HEK293 (cell line): ENCODE measurements around the gene DGKK.

Experiments
- CTCF ChIA-PET: fragments of 350-600 bp; formaldehyde crosslinking; extraction: SDS; loops from one replicate; lab custom pipeline; 2021; ENCODE audit warnings: antibody characterized with exemption; lab: Yijun Ruan, JAX
- POLR2A ChIA-PET: fragments of 300-600 bp; formaldehyde crosslinking; extraction: SDS; loops from one replicate; lab custom pipeline; 2020; ENCODE audit warnings: antibody characterized with exemption, inconsistent platforms; lab: Yijun Ruan, JAX
- H3K27ac ChIP-seq: fragments of 200-500 bp; sonication (Bioruptor generic); 2 replicates; pipeline ENCODE4 v1.5.1; 2014; ENCODE audit warnings: low read depth, low read length, control low read depth, inconsistent platforms; ENCODE audit errors: extremely low read depth
- H3K36me3 ChIP-seq, 2 experiments: fragments of 200-500 bp in 1 of 2; sonication (Bioruptor generic) in 1 of 2; 1 replicate in 1 of 2; 2 replicates in 1 of 2; pipeline ENCODE4 v1.5.1; 2014 to 2017; ENCODE audit warnings: inconsistent platforms in 2 of 2, low read length in 2 of 2; ENCODE audit not compliant: control insufficient read depth in 2 of 2, insufficient read depth in 1 of 2
- H3K4me1 ChIP-seq: fragments of 200-500 bp; sonication (Bioruptor generic); 2 replicates; pipeline ENCODE4 v1.5.1; 2014; ENCODE audit warnings: mild to moderate bottlenecking, low read length, inconsistent platforms; ENCODE audit not compliant: control insufficient read depth, insufficient read depth
- H3K4me3 ChIP-seq: 2 replicates; pipeline ENCODE4 v1.5.1; 2011; ENCODE audit warnings: low read depth, mild to moderate bottlenecking, control low read depth, low read length, moderate library complexity
- H3K9me3 ChIP-seq: fragments of 200-500 bp; sonication (Bioruptor generic); 2 replicates; pipeline ENCODE4 v1.5.1; 2014; ENCODE audit warnings: low read depth, low read length, inconsistent platforms; ENCODE audit not compliant: control insufficient read depth, insufficient read depth
- GLIS1 ChIP-seq: fragments of 450-650 bp; formaldehyde crosslinking; IDR thresholded peaks from 2 replicates; pipeline ENCODE4 v1.5.1; 2016; ENCODE audit warnings: missing biosample characterization, missing genetic modification characterization
- HIC1 ChIP-seq: fragments of 450-650 bp; formaldehyde crosslinking; IDR thresholded peaks from 2 replicates; pipeline ENCODE4 v1.5.1; 2016; ENCODE audit warnings: missing biosample characterization, missing genetic modification characterization
- PRDM1 ChIP-seq: fragments of 450-650 bp; formaldehyde crosslinking; IDR thresholded peaks from 2 replicates; pipeline ENCODE4; 2016; ENCODE audit warnings: missing biosample characterization, missing genetic modification characterization
- TCF7L2 ChIP-seq: IDR thresholded peaks from 2 replicates; pipeline ENCODE4 v1.6.1; 2011; ENCODE audit warnings: low read depth, mild to moderate bottlenecking, inconsistent platforms, low read length, moderate library complexity, borderline replicate concordance
- ZBTB1 ChIP-seq: fragments of 450-650 bp; formaldehyde crosslinking; IDR thresholded peaks from 2 replicates; pipeline ENCODE4 v1.5.1; 2016; ENCODE audit warnings: missing biosample characterization, missing genetic modification characterization
- ZBTB17 ChIP-seq: fragments of 450-650 bp; formaldehyde crosslinking; IDR thresholded peaks from 2 replicates; pipeline ENCODE4 v1.5.1; 2016; ENCODE audit warnings: missing biosample characterization, missing genetic modification characterization
- ZBTB49 ChIP-seq: fragments of 450-650 bp; formaldehyde crosslinking; IDR thresholded peaks from 2 replicates; pipeline ENCODE4 v1.5.1; 2016; ENCODE audit warnings: missing biosample characterization, missing genetic modification characterization, low read depth
- ZEB2 ChIP-seq: fragments of 450-650 bp; formaldehyde crosslinking; IDR thresholded peaks from 2 replicates; pipeline ENCODE4 v1.5.1; 2016; ENCODE audit warnings: missing biosample characterization, missing genetic modification characterization
- ZFP37 ChIP-seq: fragments of 450-650 bp; formaldehyde crosslinking; IDR thresholded peaks from 2 replicates; pipeline ENCODE4 v1.5.1; 2016; ENCODE audit warnings: missing biosample characterization, missing genetic modification characterization
- ZNF16 ChIP-seq: fragments of 450-650 bp; formaldehyde crosslinking; IDR thresholded peaks from 2 replicates; pipeline ENCODE4 v1.5.1; 2016; ENCODE audit warnings: low read depth, missing biosample characterization, missing genetic modification characterization
- ZNF221 ChIP-seq: fragments of 450-650 bp; formaldehyde crosslinking; IDR thresholded peaks from 2 replicates; pipeline ENCODE4 v1.5.1; 2017; ENCODE audit warnings: missing biosample characterization, missing genetic modification characterization, borderline replicate concordance
- ZNF24 ChIP-seq: fragments of 450-650 bp; formaldehyde crosslinking; IDR thresholded peaks from 2 replicates; pipeline ENCODE4 v1.5.1; 2016; ENCODE audit warnings: missing biosample characterization, missing genetic modification characterization
- ZNF248 ChIP-seq: fragments of 450-650 bp; formaldehyde crosslinking; IDR thresholded peaks from 2 replicates; pipeline ENCODE4 v1.5.1; 2017; ENCODE audit warnings: missing biosample characterization, missing genetic modification characterization
- ZNF324 ChIP-seq: fragments of 450-650 bp; formaldehyde crosslinking; IDR thresholded peaks from 2 replicates; pipeline ENCODE4 v1.5.1; 2016; ENCODE audit warnings: missing biosample characterization, missing genetic modification characterization
- ZNF449 ChIP-seq: fragments of 450-650 bp; formaldehyde crosslinking; IDR thresholded peaks from 2 replicates; pipeline ENCODE4 v1.5.1; 2017; ENCODE audit warnings: missing biosample characterization, mild to moderate bottlenecking, missing genetic modification characterization, moderate library complexity
- ZNF530 ChIP-seq: fragments of 450-650 bp; formaldehyde crosslinking; IDR thresholded peaks from 2 replicates; pipeline ENCODE4 v1.5.1; 2016; ENCODE audit warnings: low read depth, missing biosample characterization, missing genetic modification characterization
- ZNF561 ChIP-seq: fragments of 450-650 bp; IDR thresholded peaks from 2 replicates; pipeline ENCODE4 v1.5.1; 2018; ENCODE audit warnings: missing biosample characterization, missing genetic modification characterization, borderline replicate concordance
- ZNF610 ChIP-seq: fragments of 450-650 bp; formaldehyde crosslinking; IDR thresholded peaks from 2 replicates; pipeline ENCODE4 v1.5.1; 2016; ENCODE audit warnings: missing biosample characterization, missing genetic modification characterization, borderline replicate concordance
- ZNF785 ChIP-seq: fragments of 450-650 bp; formaldehyde crosslinking; IDR thresholded peaks from 2 replicates; pipeline ENCODE4 v1.5.1; 2016; ENCODE audit warnings: missing biosample characterization, missing genetic modification characterization

DGKK gene

GRCh38 chrX:50456712-50457484 is 13.7 kb downstream of the DGKK start:
- Histone ChIP-seq H3K4me3 (no peak overlapping the region), H3K36me3 (no peaks in the 10 kb centered on the region), H3K4me1 (no peaks in the 10 kb centered on the region), H3K9me3 (no peaks in the 10 kb centered on the region), H3K27ac (no peak overlapping the region)
- no peak for TF ChIP-seq ZNF449
- TF ChIP-seq ZNF324 (tag by site-specific recombination) = no peak
- TF ChIP-seq HIC1 = no peak
- no peak for TF ChIP-seq ZNF248 (tag by site-specific recombination)
- no peak for TF ChIP-seq ZNF561
- TF ChIP-seq PRDM1 (tag by site-specific recombination) = no peak
- no peak for TF ChIP-seq TCF7L2
- TF ChIP-seq ZBTB17 (tag by site-specific recombination) = no peak
- TF ChIP-seq GLIS1 = no peak
- no peak for TF ChIP-seq ZEB2 (tag by site-specific recombination)
- no peak for TF ChIP-seq ZFP37 (tag by site-specific recombination)
- TF ChIP-seq ZNF785 (tag by site-specific recombination) = no peak
- no peak for TF ChIP-seq ZBTB1 (tag by site-specific recombination)
- no peak for TF ChIP-seq ZNF221
- no peak for TF ChIP-seq ZNF16
- POLR2A ChIA-PET = no interaction called here
- CTCF ChIA-PET = interaction anchor here (0.9 to 1.4 kb wide), 4 partner anchors 8 to 573 kb away, joined by 3 read pairs; no protein-coding TSS in a partner anchor

GRCh38 chrX:50452782-50453181 is 17.8 kb downstream of the DGKK start:
- no peaks in the 10 kb centered on the region for H3K9me3 ChIP-seq
- POLR2A ChIA-PET = no interaction called here
- H3K4me3 ChIP-seq = no peak overlapping the region
- CTCF ChIA-PET = no interaction called here
- no peaks in the 10 kb centered on the region for H3K4me1 ChIP-seq
- H3K27ac ChIP-seq = no peak overlapping the region
- TF ChIP-seq ZNF24 (no peak), ZNF530 (tag by site-specific recombination) (no peak), ZNF610 (tag by site-specific recombination) (no peak), ZBTB49 (tag by site-specific recombination) (no peak)
- no peaks in the 10 kb centered on the region for H3K36me3 ChIP-seq
